T-helper 1 cell treated with Interleukin-12 subunit alpha and Interleukin-12 subunit beta and Interleukin-4 antibody, amounts not matched to agents 30 ng/mL and 1 ng/mL, for 36 hours (primary cell): ENCODE measurements around the gene REPS1. TPM values are rescaled to one million over a fixed set of nuclear protein-coding genes. Genes with fewer than 3 reads are reported as not detected.
"Not testable (repeated sequence)": the region's sequence is repeated elsewhere in the genome, so short reads cannot be mapped to it uniquely, and the experiment has no call there.

Experiments
- intact Hi-C: fragments of 100-400 bp; cut with micrococcal nuclease; formaldehyde crosslinking; loops from one replicate; pipeline ENCODE4 v1.15.1; 2024
- total RNA-seq: library from RNA; stranded (reverse); gene quantifications from 2 replicates; pipeline ENCODE4 v1.2.3, GENCODE V29; 2022

Gene REPS1, protein sequence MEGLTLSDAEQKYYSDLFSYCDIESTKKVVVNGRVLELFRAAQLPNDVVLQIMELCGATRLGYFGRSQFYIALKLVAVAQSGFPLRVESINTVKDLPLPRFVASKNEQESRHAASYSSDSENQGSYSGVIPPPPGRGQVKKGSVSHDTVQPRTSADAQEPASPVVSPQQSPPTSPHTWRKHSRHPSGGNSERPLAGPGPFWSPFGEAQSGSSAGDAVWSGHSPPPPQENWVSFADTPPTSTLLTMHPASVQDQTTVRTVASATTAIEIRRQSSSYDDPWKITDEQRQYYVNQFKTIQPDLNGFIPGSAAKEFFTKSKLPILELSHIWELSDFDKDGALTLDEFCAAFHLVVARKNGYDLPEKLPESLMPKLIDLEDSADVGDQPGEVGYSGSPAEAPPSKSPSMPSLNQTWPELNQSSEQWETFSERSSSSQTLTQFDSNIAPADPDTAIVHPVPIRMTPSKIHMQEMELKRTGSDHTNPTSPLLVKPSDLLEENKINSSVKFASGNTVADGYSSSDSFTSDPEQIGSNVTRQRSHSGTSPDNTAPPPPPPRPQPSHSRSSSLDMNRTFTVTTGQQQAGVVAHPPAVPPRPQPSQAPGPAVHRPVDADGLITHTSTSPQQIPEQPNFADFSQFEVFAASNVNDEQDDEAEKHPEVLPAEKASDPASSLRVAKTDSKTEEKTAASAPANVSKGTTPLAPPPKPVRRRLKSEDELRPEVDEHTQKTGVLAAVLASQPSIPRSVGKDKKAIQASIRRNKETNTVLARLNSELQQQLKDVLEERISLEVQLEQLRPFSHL
- 51.2 and 54.7 TPM in 2 replicates for total RNA-seq

DNA sequence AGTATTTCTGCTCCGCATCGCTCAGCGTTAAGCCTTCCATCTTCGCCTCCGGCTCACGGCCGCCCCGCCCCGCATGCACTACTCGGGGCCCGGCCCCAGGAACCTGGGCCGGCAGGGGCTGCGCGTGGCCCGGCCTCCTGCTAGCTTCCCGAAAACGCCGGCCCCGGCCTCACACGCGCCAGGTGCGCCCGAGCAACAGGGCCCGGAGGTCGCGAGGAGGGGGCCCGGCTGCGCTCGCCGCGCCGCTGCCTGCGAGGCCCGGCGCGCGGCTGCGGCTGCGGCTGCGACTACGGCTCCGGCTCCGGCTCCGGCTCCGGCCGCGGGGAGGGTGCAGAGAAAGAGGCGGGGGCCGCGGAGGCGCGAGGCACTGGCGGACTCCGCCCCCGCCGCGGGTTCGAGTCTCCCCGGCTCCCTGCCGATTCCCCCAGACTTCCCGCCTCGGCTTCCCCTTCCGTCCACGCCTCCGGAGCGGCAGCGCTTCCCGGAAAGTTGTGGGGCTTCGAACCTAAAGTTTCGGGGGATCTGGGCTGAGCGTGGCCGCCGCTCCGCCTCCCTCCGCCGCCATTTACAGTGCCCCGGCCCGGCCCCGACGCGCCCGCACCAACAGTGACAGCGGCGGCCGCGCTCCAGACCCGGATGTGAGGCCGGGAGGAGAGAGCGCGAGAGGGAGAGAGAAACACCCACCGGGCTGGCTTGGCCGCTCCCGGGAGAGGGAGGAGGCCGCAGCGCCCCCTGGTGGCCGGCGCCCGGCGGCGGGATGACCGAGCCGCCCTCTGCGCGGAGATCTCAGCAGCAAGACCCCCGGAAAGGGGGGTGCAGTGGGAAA, at the start of gene REPS1:
TSS of gene REPS1 (minus strand) at position 611 of the 826 bp plus-strand sequence. CDS start at position 40, 571 bp downstream.
- intact Hi-C loops, result loop anchor here (1.0 to 5.0 kb wide), 16 partner anchors 40 to 872 kb away; partner anchors contain the start of genes ABRACL, CCDC28A, HEBP2 and TXLNB

DNA sequence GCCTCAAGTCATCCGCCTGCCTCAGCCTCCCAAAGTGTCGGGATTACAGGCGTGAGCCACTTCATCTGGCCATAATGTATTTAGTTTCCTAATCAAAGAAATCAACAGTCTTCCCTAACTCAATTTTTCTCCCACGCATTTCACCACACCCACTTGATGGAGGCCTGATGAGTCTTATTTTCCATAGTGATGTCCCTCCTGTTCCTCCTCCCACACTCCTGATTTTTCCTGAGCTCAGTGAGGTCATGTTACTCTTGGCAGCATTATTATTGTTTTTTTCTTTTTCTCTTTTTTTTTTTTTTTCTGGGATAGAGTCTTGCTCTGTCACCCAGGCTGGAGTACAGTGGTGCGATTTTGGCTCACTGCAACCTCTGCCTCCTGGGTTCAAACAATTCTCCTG, 49.4 kb upstream of the REPS1 start:
- intact Hi-C loops, result loop anchor here (10.0 kb wide), 1 partner anchor 633 kb away; the partner anchor contains the start of gene HEBP2

DNA sequence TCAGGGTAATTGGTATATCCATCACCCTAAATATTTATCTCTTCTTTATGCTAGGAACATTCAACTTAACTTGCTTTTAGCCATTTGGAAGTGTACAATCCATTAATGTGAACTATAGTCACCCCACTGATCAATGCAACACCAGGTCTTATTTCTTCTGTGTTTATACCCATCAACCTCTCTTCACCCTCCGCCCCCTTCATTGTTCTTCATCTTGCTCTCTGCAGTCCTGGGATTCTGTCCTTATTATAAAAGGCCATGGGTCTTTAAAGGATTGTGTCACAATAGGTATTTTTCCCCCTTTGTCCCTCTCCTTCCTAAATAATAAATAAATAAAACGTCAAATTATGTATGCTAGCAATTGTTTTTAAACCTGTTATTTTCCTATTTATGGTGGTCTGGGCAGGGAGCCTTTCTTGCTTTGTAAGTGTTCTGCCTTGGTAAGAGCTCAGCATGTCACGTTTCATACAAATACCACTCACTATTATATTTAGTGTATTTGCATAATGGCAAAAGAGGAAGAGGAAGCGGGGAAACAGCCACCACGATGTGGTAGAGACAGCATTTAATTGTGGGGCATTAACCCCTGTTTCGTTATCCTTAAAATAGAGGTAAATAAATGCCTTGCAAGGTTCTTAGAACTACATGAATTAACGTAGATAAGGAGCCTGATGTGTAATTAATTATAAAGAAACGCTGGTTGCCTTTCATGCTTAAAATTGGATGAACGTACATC, 42.3 kb upstream of the REPS1 start:
- intact Hi-C loops, result loop anchor here (10.0 kb wide), 1 partner anchor 626 kb away; the partner anchor contains the start of gene HEBP2

DNA sequence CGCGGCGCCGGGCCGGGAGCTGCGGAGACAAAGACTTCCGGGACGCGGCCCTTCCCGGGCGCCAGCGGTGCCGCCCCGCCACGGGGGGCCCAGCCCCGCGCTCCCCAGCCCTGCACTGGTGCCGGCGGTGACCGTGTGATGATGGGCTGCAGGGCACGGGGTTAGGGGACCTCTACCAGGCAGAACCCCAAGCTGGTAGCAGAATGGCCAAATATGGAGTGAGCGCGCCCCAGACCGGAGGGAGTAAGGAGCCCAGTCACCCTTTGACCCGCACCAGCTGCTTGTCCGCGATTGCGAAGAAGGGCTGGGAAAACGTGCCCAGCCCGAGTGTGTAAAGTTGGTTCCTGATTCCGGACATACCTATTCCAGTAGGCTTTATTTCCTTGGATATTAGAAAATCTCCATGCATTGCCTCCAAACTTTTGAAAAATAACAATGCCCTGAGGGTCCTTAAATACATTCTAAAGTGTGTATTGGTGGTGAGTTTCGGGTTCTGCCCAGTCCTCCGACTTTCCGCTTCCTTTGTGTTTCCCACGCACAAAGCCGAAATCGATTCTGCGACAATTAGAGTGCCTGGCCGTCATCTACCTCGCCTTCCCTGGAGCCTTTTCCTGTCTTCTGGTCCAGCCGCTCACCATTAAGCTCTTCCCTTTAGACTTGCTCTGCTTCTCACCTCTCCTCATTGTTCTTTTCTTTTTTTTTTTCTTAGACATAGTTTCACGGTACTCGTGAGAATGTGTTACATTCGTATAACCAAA, 41.6 kb upstream of the REPS1 start:
- intact Hi-C loops, result loop anchor here (1.0 to 10.0 kb wide), 5 partner anchors 83 to 625 kb away; partner anchors contain the start of gene HEBP2

DNA sequence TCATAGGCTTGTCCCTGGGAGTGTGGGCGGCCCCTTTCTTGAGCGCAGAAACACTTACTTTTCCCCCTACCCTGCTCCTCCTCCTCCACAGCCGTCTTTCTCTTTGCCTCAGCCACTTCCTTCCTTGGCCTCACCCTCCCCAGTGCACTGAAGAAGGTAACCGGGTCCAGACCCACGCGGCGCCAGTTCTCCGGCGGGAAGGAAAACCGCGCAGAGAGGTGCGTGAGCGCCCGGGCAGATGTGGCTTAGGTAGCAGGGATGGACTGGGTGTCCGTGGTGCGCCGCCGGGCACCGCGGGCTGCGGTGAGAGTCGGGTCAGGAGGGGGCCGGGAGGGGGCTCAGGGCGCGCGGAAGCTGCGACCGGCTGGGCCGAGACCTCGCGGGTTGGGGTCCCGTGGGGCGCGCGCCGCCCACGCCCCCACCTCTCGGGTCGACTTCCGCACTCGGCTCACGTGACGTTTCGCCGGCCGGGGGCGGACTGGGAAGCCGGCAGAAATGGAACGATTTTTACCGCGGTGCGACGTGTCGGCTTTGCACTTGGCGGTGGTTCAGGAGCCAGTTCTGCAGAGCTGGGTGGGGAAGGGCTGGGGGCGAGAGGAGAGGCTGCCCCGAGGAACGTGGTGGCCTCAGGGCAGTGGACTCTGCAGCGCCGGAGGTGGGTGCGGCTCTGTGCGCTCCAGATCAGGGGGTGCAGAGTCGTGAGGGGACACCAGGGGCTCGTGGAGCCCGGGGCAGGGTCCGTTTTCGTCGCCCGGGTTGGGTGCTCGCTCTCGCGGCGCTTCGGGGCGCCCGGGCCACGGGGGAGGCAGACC, 40.8 kb upstream of the REPS1 start, which contains the start of gene ABRACL:
TSS of gene ABRACL (plus strand) at position 88 of the 812 bp plus-strand sequence. CDS start 5,416 bp downstream, outside the sequence.
- intact Hi-C loops, result loop anchor here (1.0 to 2.0 kb wide), 14 partner anchors 41 to 1780 kb away; partner anchors contain the start of genes CCDC28A, CITED2 and REPS1

DNA sequence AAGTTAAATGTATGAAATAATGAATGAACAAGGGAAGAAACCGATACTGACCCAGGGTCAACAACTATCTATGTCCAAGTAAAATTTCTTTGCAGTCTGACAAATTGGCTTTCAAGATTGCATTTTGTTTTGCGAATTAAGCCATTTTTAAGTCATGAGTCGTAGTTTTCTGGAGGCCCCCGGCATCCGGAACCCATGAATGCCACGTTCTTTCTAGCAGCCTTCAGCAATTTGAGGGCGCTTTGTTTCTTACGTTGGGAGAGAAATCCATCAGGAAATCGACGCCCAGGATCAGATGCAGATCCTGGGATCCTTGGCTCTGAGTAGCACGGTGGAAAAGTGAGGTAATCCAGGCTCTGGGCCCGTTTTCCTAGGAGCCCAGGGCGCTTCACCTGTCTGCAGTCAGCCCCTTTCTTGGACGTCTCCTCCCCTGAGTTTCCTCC, 40.2 kb upstream of the REPS1 start:
- intact Hi-C loops, result loop anchor here (1.0 to 2.0 kb wide), 13 partner anchors 40 to 1781 kb away; partner anchors contain the start of genes CCDC28A, CITED2 and REPS1

DNA sequence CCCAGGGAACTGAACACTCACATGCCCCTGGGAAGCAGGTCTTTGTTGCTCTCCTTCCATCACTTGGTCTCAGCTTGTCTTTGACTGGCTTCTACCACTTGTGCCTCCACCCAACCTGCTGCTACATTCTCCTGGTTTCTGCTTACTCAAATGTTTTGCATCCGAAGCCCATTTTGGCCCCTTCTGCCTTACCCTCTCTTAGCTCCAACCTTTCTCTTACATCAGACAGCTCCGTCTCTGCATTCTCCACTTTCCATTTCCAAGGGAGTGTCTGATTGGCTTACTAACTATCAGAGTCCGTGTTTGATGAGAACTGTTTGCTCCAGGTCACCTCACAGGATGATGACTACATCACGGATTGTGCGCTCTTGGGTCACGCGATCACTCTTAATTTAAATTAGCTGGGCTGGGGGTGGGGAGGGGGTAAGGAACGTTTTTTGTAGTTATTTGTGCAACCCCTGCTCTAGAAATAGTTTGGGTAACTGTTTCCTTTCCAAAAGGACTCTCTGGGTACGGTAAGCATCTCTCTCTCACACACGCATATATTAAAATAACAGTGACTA, 39.6 kb upstream of the REPS1 start:
- intact Hi-C loops, result loop anchor here (1.0 to 2.0 kb wide), 13 partner anchors 39 to 1782 kb away; partner anchors contain the start of genes CCDC28A, CITED2 and REPS1

DNA sequence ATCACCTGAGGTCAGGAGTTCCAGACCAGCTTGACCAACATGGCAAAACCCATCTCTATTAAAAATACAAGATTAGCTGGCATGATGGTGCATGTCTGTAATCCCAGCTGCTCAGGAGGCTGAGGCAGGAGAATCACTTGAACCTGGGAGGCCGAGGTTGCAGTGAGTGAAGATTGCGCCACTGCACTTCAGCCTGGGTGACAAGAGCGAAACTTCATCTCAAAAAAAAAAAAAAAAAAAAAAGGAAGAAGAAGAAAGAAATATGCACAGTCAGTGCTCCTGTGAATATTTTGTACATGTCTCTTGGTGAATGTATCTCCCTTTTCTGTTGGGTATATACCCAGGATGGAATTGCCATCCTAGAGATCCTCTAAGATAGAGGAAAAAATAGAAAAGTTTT, 37.4 kb upstream of the REPS1 start:
- intact Hi-C loops, result not testable (repeated sequence)

DNA sequence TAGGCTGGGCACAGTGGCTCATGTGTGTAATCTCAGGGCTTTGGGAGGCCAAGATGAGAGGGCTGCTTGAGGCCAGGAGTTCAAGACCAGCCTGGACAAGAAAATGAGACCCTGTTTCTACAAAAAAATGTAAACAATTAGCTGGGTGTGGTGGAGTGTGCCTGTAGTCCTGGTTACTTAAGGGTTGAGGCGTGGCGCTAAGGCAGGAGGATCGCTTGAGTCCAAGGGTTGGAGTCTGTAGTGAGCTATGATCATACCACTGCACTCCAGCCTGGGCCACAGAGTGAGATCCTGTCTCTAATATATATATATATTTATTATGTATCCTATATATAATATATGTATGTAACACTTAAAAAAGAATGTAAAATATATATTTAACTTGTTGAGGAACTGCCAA, 32.6 kb upstream of the REPS1 start:
- intact Hi-C loops, result no loop called here

DNA sequence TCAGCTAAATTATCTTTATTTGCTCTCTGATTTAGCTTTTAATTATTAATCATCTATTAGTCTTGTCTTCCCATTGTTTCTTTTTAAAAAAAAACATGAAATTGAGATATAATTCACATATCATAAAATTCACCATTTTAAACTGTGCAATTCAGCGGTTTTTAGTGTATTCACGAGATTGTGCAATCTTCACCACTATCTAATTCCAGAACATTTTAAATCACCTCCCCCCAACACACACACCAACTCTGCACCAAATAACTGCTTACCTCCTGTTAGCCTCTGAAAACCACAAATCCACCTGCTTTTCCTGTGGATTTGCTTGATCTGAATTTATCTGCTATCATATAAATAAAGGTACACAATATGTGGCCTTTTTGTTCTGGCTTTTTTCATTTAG, 31.7 kb upstream of the REPS1 start:
- intact Hi-C loops, result no loop called here

DNA sequence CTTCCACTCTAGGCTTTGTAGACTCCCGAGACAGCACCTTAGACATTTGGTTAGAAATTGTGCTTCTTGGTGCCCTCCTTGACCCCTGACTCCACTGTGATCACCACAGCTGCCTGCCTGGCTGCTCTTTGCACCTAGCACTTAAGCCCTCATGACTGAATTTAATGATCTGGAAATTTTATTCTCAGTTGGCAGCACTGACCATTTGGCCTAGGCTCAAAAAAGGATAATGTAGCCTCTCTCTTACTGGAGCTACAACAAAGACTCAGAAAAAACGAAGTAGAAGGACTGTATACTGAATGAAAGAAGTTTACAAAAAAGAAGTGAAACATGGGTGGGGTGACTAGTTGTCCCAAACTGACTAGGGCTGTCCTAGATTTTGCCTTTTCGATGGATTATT, 29.2 kb upstream of the REPS1 start:
- intact Hi-C loops, result no loop called here

DNA sequence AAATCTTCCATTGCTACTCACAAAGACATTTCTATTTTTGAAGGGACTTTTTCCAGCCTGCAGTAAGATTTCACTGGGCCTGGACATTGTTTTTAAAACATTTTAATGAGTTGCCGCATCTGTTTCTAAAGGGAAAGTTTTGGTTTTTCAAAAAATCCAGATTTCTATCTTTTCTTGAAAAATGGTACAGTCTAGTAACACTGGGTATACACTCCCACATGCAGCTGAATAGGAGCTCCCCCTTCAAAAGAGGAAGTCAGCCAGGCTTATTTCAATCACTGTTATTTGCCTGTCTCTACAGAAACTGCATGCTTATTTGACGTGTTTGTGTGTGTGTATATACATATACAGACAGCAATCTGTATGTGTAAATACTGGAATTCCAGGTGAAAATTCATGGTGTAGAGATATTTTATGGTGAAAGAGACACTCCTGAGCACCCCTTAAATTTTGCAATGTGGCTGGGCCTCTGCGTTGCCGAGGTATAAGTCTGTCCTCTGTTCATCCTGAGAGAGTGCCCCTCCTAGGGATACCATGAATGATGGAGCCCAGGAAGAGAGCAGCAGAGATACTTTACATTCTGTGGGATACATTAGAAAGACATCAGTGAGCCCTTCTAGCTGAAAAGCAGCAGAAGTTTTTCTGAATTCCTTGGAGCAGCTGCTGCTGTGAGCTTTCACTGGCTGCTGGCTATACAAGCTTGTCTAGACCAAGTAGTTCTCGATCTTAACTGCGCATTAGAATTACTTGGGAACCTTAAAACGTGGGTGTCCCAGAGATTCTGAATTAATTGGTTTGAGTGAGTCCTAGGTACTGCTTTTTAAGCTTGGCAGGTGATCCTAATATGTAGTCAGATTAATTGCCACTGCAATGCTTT, 28.5 kb upstream of the REPS1 start:
- intact Hi-C loops, result no loop called here

DNA sequence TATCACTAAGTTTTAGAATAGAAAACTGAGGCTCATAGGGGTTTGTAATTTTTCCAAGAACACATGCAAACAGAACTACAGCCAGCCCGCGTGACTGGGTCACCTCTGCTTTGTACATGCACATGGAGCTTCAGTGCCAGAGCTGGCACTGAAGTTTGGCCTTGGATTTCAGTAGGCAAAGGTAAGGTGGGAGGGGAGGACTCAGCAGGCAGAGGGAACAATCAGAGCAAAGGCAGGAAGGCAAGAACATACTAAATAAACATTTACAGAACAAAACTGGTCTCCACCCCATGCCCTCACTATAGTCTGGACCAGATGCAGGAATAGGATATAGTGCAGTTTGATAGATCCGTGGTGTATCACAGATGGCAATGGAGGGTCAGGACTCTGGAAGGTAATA, 26.9 kb upstream of the REPS1 start:
- intact Hi-C loops, result no loop called here

DNA sequence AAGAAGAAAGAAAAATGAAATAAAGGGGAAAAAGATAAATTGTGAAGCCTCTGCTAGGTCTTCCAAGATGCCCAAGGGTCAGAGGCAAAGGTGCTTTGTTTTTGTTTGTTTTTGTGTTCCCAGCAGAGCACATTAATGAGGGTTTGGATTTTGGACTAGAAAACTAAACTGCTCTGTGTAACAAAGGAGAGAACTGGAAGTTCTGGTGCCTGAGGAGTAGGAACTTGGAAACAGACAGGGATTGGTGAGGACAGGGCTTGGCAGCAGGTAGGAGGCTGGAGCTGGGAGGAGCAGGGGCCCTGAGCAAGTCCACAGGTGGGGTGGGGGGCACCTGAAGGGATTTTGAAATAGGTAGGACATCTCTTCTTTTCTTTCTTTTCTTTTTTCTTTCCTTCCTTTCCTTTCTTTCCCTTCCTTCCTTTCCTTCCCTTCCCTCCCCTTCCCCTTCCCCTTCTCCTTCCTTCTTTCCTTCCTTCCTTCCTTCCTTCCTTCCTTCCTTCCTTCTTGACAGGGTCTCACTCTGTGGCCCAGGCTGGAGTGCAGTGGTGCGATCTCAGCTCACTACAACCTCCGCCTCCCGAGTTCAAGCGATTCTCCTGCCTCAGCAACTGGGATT, 25.2 kb upstream of the REPS1 start:
- intact Hi-C loops, result no loop called here

DNA sequence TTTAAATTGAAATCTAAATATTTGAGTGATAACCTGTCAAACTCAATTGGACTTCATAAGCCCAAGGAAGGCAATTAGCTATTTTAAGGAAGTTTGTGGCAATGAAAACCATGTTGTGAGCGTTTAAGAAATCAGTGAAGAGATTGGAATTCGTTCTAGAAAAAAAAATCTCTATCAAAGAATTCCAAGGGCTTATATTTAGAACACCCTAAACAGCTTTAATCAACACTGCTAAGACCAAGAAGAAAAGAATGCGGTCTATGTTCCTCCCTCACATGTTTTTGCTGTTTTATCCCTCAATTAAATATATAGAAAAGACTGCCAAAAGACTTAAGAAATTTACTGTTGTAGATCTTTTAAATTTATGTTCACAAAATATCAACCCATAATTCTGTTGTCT, 23.9 kb upstream of the REPS1 start:
- intact Hi-C loops, result no loop called here

DNA sequence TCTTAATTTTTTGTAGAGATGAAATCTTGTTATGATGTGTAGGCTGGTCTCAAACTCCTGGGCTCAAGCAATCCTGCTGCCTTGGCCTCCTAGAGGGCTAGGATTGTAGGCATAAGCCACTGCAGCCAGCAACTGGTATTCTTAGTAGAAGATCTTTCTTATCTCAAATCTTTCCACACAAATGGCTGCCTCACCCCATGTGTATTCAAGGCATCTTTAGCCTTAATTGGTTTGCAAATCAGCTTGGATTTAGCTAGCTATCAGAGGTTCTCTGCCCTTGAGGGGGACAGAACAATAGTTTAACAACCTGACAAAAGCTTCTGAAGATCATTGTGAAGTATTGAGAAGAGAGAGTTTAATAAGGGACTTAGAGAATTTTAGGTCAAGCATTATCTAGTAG, 22.6 kb upstream of the REPS1 start:
- intact Hi-C loops, result no loop called here

DNA sequence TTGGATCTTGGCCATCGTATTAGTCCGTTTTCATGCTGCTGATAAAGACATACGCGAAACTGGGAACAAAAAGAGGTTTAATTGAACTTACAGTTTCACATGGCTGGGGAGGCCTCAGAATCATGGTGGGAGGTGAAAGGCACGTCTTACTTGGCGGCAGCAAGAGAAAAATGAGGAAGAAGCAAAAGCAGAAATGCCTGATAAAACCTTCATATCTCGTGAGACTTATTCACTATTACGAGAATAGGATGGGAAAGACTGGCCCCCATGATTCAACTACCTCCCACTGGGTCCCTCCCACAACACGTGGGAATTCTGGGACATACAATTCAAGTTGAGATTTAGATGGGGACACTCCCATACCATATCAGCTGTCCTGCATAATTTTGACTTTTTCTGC, 20.1 kb upstream of the REPS1 start:
- intact Hi-C loops, result no loop called here
